ENCODE results near the gene FCHO2. TPM values are rescaled to one million over a fixed set of nuclear protein-coding genes. Genes with fewer than 3 reads are reported as not detected.

FCHO2 gene
- total RNA-seq, 1 experiment from 2014 or later: 6.9 TPM

Other genes starting within 250 kb of the FCHO2 start
- 99.7 and 122 TPM in 2 replicates for gene TNPO1, start 139.4 kb upstream of the FCHO2 start, total RNA-seq (2014; rRNA removed; shearing (Covaris generic); ENCODE audit: low replicate concordance)
- 1.6 and 3.5 TPM in 2 replicates for gene TMEM171, start 164.5 kb downstream of the FCHO2 start, total RNA-seq (2014; rRNA removed; shearing (Covaris generic); ENCODE audit: low replicate concordance)
- not detected in 2 replicates for gene TMEM174, start 217.2 kb downstream of the FCHO2 start, total RNA-seq (2014; rRNA removed; shearing (Covaris generic); ENCODE audit: low replicate concordance)